ENCODE data around the gene SMURF1.

SMURF1 gene

GRCh38 chr7:99001482-99002147, 142.3 kb downstream of the SMURF1 start:
- no peak for DNase-seq

- no peak for DNase-seq
Observed at GRCh38 chr7:99000904-99001465, 142.9 kb downstream of the SMURF1 start.

GRCh38 chr7:99000196-99000903, 143.6 kb downstream of the SMURF1 start:
- no peak for DNase-seq

GRCh38 chr7:98998821-98999725, 144.8 kb downstream of the SMURF1 start:
- DNase-seq, result no peak

GRCh38 chr7:98997846-98998245, 146.1 kb downstream of the SMURF1 start:
- no peak for DNase-seq

DNA sequence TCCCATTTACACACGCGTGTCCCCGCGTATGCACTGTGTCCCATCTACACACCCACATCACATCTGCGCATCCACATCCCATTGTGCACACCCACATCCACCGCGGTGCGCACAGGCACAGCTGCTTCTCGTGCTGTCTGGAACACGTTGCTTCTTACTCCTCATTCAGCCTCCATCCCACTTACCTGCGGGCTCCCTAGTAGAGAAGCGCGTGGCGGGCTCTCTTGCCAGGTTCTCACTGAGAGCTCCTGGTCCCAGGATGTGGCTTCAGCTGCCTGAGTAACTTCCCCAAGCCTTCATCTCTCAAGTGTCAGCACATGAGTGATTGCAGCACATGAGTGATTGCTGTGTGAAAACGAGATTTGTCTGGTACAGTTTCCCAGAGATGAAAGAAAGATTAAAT, 147.8 kb downstream of the SMURF1 start:
- DNase-seq, result no peak

DNA sequence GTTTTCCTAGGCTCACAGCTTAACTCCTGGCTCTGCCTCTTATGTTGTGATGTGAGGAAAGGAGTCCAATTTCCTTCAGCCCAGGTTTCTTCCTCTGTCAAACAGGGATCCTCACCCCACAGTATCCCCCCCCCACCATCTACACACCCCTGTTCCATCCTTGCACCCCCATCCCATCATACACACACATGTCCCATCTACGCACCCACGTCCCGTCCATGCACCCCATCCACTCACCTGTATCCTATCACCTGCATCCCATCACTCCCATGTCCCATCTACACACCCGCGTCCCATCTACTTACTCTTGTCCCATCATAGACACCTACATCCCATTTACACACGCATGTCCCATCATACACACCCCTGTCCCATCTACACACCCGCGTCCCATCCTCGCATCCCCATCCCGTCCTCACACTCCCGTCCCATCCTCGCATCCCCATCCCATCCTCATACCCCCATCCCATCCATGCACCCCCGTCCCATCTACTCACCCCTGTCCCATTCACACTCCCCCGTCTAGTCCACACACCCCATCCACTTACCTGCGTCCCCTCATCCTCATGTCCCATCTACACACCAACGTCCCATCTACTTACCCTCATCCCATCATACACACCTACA, 148.3 kb downstream of the SMURF1 start:
- DNase-seq, result no peak

GRCh38 chr7:98995111-98995510, 148.8 kb downstream of the SMURF1 start:
- no peak for DNase-seq

DNA sequence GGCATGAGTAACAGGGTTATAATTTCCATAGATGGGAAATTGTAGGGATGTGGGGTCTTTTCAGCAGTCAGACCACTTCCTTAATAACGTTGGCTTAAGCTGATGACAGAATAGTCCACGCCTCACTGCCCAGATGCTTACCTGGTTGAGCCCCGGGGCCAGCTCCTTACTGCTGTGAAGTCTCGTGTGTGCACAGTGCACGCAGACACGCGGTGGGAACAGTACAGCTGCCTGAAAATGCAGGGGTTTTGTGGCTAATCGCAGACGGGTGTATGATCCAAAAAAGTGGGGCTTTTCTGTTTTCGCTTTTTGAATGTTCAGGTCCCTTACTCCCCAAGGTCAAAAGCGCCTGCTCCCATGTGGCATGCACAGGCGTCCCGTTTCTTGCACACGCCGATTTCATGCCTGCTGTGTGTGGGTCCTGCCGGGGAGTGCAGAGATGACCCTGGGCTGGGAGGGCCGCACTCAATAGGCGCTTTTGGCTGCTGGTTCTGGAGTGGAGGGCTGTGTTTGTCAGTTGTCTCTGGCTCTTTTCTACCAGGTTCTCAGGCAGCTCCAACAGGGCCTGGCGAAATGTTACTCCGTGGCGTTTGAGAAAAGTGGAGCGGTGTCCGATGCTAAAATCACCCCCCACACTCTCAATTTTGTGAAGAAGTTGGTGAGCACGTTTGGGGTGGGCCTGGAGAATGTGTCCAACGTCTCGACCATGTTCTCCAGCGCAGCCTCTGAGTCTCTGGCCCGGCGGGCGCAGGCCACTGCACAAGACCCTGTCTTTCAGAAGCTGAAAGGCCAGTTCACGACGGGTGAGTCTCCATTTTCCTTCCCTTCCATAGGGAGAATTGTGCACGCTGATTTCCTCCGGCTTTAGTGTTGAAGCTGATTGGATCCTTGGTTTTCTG, 149.6 kb downstream of the SMURF1 start:
- no peak for DNase-seq

GRCh38 chr7:98993024-98993897, 150.6 kb downstream of the SMURF1 start:
- no peak for DNase-seq

DNA sequence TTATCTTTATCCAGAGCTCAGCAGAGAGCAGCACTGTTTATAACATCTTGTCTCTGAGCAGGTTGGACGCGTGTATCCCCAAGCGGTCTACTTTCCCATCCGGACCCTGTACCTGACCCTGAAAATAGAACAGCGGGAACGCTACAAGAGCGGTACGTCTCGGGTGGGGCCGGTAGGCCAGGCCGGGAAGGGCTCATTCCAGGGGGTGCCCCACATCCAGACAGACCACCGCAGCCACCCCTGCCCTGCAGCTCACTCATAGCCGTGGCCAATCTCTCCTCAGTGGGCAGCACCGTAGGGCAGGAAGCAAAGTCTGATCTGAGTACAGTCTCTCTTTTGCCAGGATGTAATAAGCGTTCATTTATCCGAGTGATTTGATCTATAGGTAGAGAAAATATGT, 151.8 kb downstream of the SMURF1 start:
- DNase-seq, result no peak

DNA sequence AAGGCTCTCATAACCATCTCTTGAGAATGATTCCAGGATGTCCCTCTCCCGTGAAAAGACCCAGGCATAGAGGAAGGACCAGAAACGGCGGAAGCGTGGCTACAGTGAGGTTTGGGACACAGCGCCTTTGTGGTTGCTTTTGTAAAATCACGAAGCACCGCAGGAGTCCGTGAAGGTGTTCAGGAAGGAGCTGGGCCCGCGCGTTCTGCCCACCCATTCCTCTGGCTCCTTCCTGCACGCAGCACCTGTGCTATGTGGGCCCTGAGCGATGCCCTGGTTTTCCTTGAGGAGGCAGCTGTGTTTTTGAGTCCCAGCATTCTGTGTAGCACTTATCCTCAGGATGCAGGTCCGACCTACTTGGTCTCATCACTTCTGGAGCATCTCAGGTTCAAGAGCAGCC, 152.8 kb downstream of the SMURF1 start:
- no peak for DNase-seq

GRCh38 chr7:98990356-98990755, 153.6 kb downstream of the SMURF1 start:
- DNase-seq, result no peak

DNA sequence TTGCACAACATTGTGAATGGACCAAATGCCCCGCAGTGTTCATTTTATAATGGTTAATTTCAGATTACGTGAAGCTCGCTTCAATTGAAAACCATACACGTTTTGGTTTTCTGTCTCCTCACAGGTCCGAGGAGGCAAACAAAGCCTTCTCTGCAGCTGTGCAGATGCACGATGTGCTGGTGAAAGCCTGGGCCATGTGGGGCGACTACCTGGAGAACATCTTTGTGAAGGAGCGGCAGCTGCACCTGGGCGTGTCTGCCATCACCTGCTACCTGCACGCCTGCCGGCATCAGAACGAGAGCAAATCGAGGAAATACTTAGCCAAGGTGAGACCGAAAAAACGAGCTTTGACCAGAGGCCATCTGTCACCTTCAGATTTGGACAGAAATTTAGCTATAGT, 155.3 kb downstream of the SMURF1 start:
- no peak for DNase-seq

DNA sequence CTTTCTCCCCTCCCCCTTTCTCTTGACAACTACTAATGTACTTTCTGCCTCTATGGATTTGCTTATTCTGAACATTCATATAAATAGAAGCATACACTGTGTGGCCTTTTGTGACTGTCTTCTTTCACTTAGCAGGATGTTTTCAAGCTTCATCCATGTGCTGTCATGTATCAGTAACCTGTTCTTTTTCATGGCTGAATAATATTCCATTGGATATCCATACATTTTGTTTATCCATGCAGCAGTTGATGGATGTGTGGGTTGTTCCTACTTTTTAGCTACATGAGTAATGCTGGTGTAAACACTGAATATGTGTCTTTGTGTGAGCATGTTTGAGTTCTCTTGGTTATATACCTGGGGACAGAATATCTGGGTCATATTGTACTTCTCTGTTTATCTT, 158.0 kb downstream of the SMURF1 start:
- no peak for DNase-seq

DNA sequence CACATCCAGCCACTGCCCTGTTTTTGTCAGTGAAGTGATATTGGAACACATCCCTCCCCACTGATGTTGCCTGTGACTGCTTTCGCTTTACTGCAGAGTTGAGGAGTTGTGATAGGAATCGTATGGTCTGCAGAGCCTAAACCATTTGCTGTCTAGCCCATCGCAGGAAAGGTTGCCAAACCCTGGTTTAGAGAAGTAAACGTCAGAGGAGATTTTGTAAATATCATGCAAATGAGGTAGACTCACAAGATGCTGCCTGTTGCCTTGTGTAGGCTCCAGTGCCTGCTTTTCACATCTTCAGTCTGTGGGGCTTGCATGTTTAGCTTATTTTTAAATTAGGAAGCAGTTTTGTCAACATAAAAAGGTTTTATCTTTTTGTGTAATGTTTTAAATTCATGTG, 158.5 kb downstream of the SMURF1 start:
- DNase-seq, result no peak

- DNase-seq, result no peak
Observed at GRCh38 chr7:98984126-98984525, 159.8 kb downstream of the SMURF1 start.

DNA sequence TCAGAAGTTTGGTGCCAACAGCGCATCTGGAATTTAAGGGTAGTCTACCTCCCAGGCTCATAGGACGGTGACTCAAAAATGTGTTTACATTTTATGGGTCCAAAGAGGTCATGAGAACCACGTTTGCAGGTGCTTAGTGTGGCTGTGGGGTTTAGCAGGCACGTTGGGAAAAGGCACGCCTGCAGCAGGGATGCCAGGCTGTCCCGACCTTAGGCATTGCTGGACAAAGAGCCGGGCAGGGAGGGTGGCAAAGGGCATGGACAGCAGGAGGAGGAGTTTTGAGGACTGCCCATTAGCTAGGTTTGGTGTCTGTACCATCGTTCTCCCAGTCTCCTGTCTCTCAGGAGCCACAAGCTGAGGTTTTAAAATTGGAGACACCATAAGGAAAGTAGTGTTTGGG, 161.2 kb downstream of the SMURF1 start:
- DNase-seq, result no peak

GRCh38 chr7:98981701-98982100, 162.2 kb downstream of the SMURF1 start:
- DNase-seq, result no peak

- DNase-seq, result no peak
Observed at GRCh38 chr7:98978672-98979071, 165.2 kb downstream of the SMURF1 start.

Measured in NCI-H2171 (cell line).